IPS-15b (cell line): ENCODE results near the gene STAG2.
A peak's percentile ranks its signal among the peaks of the same experiment; 100 is the strongest.
"Not testable (repeated sequence)": the region's sequence is repeated elsewhere in the genome, so short reads cannot be mapped to it uniquely, and the experiment has no call there.

Source experiments
- H3K27me3 ChIP-seq: one replicate; pipeline ENCODE4 v1.6.1; 2013; ENCODE audit warnings: low read length; ENCODE audit not compliant: control insufficient read depth, insufficient read depth
- H3K36me3 ChIP-seq: one replicate; pipeline ENCODE4 v1.6.1; 2013; ENCODE audit warnings: low read length; ENCODE audit not compliant: control insufficient read depth, insufficient read depth
- H3K4me1 ChIP-seq: one replicate; pipeline ENCODE4 v1.6.1; 2013; ENCODE audit warnings: mild to moderate bottlenecking, low read length; ENCODE audit not compliant: control insufficient read depth, insufficient read depth
- H3K4me3 ChIP-seq: one replicate; pipeline ENCODE4 v1.5.1; 2013; ENCODE audit warnings: low read depth, low read length
- H3K9ac ChIP-seq: one replicate; pipeline ENCODE4 v1.6.1; 2013; ENCODE audit warnings: low read depth, mild to moderate bottlenecking, low read length
- H3K9me3 ChIP-seq: one replicate; pipeline ENCODE4 v1.6.1; 2013; ENCODE audit warnings: mild to moderate bottlenecking, low read length; ENCODE audit not compliant: control insufficient read depth, insufficient read depth

The STAG2 gene

GRCh38 chrX:123961268-123962005 lies at the start of gene STAG2:
Gene STAG2 (plus strand): TSS chrX:123961706. CDS start chrX:124022628, 60,922 bp downstream.
- Histone ChIP-seq H3K36me3 (no peaks in the 10 kb centered on the region), H3K4me1 (peaks cover 13% of the 10 kb centered on the region), H3K27me3 (no peaks in the 10 kb centered on the region), H3K4me3 (peak within 1 kb of the TSS; percentile 96), H3K9me3 (no peaks in the 10 kb centered on the region), H3K9ac (peak within 1 kb of the TSS; percentile 100)

GRCh38 chrX:123917069-123917468 lies 44.4 kb upstream of the STAG2 start:
- no peaks in the 10 kb centered on the region for H3K27me3 ChIP-seq
- H3K36me3 ChIP-seq: no peaks in the 10 kb centered on the region
- H3K4me1 ChIP-seq: no peaks in the 10 kb centered on the region
- no peaks in the 10 kb centered on the region for H3K9me3 ChIP-seq
- H3K9ac ChIP-seq: no peak overlapping the region
- H3K4me3 ChIP-seq: no peak overlapping the region

DNA sequence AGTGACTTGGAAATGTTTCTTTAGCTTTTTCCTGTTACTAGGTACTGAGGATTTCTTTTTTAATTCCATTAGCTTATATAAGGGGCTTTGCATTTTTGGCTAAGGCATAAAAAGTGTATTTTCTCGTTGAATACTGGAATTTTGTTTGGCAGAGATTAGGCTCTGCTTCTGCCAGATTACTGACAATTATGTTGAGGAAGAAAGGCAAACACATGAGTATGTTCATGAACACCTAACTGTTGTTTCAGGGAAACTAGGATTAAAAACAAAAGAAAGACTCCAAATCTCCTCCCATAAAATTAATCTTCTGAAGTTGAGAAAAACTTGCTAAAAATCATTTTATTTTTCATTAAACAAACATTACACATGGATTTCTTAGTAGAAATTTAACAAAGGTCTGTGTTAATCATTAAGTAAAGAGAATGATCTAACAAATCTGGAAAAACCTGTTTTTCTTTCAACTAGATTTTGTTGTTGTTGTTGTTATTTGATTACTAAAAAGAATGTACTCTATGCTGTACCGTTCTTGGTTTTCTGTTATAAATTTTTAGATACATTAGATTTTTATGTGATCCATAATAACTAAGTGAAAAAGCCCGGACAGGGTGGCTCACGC lies 43.3 kb upstream of the STAG2 start:
- H3K4me1 ChIP-seq: no peaks in the 10 kb centered on the region
- no peak overlapping the region for H3K4me3 ChIP-seq
- H3K36me3 ChIP-seq: no peaks in the 10 kb centered on the region
- no peaks in the 10 kb centered on the region for H3K9me3 ChIP-seq
- H3K9ac ChIP-seq: no peak overlapping the region
- H3K27me3 ChIP-seq: no peaks in the 10 kb centered on the region

GRCh38 chrX:123920105-123920785 lies 41.3 kb upstream of the STAG2 start:
- Histone ChIP-seq H3K9ac (no peak overlapping the region), H3K27me3 (no peaks in the 10 kb centered on the region), H3K9me3 (no peaks in the 10 kb centered on the region), H3K4me3 (no peak overlapping the region), H3K4me1 (peaks cover 8% of the 10 kb centered on the region), H3K36me3 (no peaks in the 10 kb centered on the region)

- Histone ChIP-seq H3K4me3 (no peak overlapping the region), H3K4me1 (peaks cover 8% of the 10 kb centered on the region), H3K27me3 (no peaks in the 10 kb centered on the region), H3K9ac (no peak overlapping the region), H3K9me3 (no peaks in the 10 kb centered on the region), H3K36me3 (no peaks in the 10 kb centered on the region)
Measured at GRCh38 chrX:123923211-123923610, 38.3 kb upstream of the STAG2 start.

GRCh38 chrX:123924186-123924585 lies 37.3 kb upstream of the STAG2 start:
- no peak overlapping the region for H3K4me3 ChIP-seq
- H3K36me3 ChIP-seq: no peaks in the 10 kb centered on the region
- no peaks in the 10 kb centered on the region for H3K27me3 ChIP-seq
- H3K9ac ChIP-seq: no peak overlapping the region
- peaks cover 8% of the 10 kb centered on the region for H3K4me1 ChIP-seq
- no peaks in the 10 kb centered on the region for H3K9me3 ChIP-seq

DNA sequence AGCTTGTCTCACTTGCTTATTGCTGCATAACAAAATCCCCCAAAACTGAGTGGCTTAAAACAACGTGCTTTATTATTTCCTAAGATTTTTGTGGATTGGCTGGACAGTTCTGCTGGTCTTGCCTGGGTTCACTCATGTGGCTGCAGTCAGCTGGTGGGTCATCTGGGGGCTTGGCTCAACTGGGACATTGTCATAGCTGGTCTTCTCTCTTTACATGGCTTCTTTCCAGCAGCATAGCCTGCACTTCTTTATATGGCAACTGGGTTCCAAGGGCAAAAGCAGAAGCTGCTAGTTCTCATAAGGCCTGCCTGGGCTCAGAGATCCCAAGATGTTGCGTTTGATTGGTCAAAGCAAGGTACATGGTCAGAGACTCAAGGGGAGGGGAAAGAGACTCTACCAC lies 33.7 kb upstream of the STAG2 start:
- H3K4me1 ChIP-seq: peaks cover 8% of the 10 kb centered on the region
- no peaks in the 10 kb centered on the region for H3K27me3 ChIP-seq
- no peaks in the 10 kb centered on the region for H3K36me3 ChIP-seq
- no peak overlapping the region for H3K4me3 ChIP-seq
- no peak overlapping the region for H3K9ac ChIP-seq
- no peaks in the 10 kb centered on the region for H3K9me3 ChIP-seq

GRCh38 chrX:123932055-123932454 lies 29.5 kb upstream of the STAG2 start:
- not testable (repeated sequence) for H3K36me3 ChIP-seq, H3K9me3 ChIP-seq, H3K9ac ChIP-seq, H3K4me1 ChIP-seq, H3K27me3 ChIP-seq, H3K4me3 ChIP-seq

DNA sequence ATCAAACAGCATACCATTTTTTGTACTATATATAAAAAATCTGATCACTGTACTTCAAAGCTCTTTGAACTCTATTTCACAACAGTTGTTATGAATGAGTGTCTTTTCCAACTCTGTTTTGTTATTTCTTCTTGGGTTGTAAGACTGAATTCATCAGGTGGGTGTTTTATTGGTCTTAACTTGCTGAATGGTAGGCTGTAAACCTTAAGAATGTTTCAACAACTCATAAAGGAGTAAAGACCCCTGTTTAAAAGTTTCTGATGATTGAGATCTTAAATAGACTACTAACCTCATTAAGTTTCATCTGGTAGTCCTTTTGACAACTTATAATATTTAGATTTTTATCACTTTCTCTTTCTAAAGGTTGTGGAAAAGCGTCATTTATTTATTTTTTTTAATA lies 18.4 kb upstream of the STAG2 start:
- Histone ChIP-seq H3K27me3 (no peaks in the 10 kb centered on the region), H3K4me3 (no peak overlapping the region), H3K4me1 (peaks cover 7% of the 10 kb centered on the region), H3K9ac (no peak overlapping the region), H3K36me3 (no peaks in the 10 kb centered on the region), H3K9me3 (no peaks in the 10 kb centered on the region)

- Histone ChIP-seq H3K27me3 (no peaks in the 10 kb centered on the region), H3K4me3 (no peak overlapping the region), H3K36me3 (no peaks in the 10 kb centered on the region), H3K9me3 (no peaks in the 10 kb centered on the region), H3K4me1 (peaks cover 7% of the 10 kb centered on the region), H3K9ac (no peak overlapping the region)
Measured at GRCh38 chrX:123943488-123943887, 18.0 kb upstream of the STAG2 start.

DNA sequence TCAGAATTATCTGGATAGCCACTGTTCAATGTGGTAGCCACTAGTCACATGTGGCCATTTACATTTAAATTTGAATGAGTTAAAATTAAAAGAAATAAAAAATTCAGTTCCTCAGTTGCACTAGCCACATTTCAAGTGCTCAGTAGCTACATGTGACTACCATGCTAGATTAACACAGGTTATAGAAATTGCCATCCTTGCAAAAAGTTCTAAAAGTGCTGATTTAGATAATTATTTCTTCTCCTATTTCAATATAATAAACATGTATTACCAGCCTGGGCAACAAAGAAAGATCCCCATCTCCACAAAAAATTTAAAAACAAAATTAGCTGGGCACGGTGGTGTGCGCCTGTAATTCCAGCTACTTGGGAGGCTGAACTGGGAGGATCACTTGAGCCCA lies 11.7 kb upstream of the STAG2 start:
- Histone ChIP-seq H3K36me3 (no peaks in the 10 kb centered on the region), H3K4me1 (no peaks in the 10 kb centered on the region), H3K4me3 (no peak overlapping the region), H3K27me3 (no peaks in the 10 kb centered on the region), H3K9me3 (no peaks in the 10 kb centered on the region), H3K9ac (no peak overlapping the region)
